Neural cell (in vitro differentiated cells): Measurements from ENCODE around the gene FSIP1. TPM values are rescaled to one million over a fixed set of nuclear protein-coding genes. Genes with fewer than 3 reads are reported as not detected.

Source experiments
- H2AFZ ChIP-seq: fragments of 200-600, 300-800 bp; sonication (generic), shearing (Covaris generic); 2 replicates; pipeline ENCODE4 v1.6.0; 2014; ENCODE audit warnings: low read depth, mild to moderate bottlenecking, antibody characterized with exemption, low read length, moderate library complexity
- H3F3A ChIP-seq: fragments of 200-600 bp; shearing (Covaris generic); 2 replicates; pipeline ENCODE4 v1.6.1; 2016; ENCODE audit warnings: mild to moderate bottlenecking, moderate library complexity, mixed read lengths, antibody characterized with exemption, low read length; ENCODE audit not compliant: insufficient read depth, poor library complexity, severe bottlenecking
- H3K27ac ChIP-seq: fragments of 200-600, 300-800 bp; sonication (generic), shearing (Covaris generic); 2 replicates; pipeline ENCODE4 v1.5.1; 2014; ENCODE audit warnings: mild to moderate bottlenecking, low read length, moderate library complexity
- H3K27me3 ChIP-seq: fragments of 300-800, 200-600 bp; sonication (generic), shearing (Covaris generic); 2 replicates; pipeline ENCODE4 v1.6.0; 2014; ENCODE audit warnings: mild to moderate bottlenecking, low read depth, low read length, moderate library complexity; ENCODE audit not compliant: insufficient read depth
- H3K36me3 ChIP-seq: fragments of 300-800, 200-600 bp; sonication (generic), shearing (Covaris generic); 2 replicates; pipeline ENCODE4 v1.5.1; 2014; ENCODE audit warnings: mild to moderate bottlenecking, antibody characterized with exemption, low read length, moderate library complexity; ENCODE audit not compliant: insufficient read depth
- H3K4me2 ChIP-seq: fragments of 300-800, 200-600 bp; sonication (generic), shearing (Covaris generic); 2 replicates; pipeline ENCODE4 v1.6.0; 2014; ENCODE audit warnings: mild to moderate bottlenecking, low read length
- H3K4me3 ChIP-seq: fragments of 300-800, 200-600 bp; sonication (generic), shearing (Covaris generic); 2 replicates; pipeline ENCODE4 v1.5.1; 2014; ENCODE audit warnings: mild to moderate bottlenecking, low read length, moderate library complexity
- H3K79me2 ChIP-seq: fragments of 200-600 bp; shearing (Covaris generic); replicated peaks from 2 replicates; pipeline ENCODE4 v1.6.0; 2014; ENCODE audit warnings: mild to moderate bottlenecking, low read length, moderate library complexity; ENCODE audit not compliant: insufficient read depth
- H3K9ac ChIP-seq: fragments of 300-800, 200-600 bp; sonication (generic), shearing (Covaris generic); 2 replicates; pipeline ENCODE4 v1.6.1; 2016; ENCODE audit warnings: mild to moderate bottlenecking, low read length, mixed read lengths
- H3K9me2 ChIP-seq: fragments of 200-600 bp; shearing (Covaris generic); 2 replicates; pipeline ENCODE4 v1.6.1; 2016; ENCODE audit warnings: mild to moderate bottlenecking, low read length, mixed read lengths; ENCODE audit not compliant: insufficient read depth
- H3K9me3 ChIP-seq: fragments of 200-600, 300-800 bp; sonication (generic), shearing (Covaris generic); 2 replicates; pipeline ENCODE4 v1.6.1; 2016; ENCODE audit warnings: mild to moderate bottlenecking, mixed run types, low read length, moderate library complexity, mixed read lengths
- H4K20me1 ChIP-seq: fragments of 200-600 bp; shearing (Covaris generic); 2 replicates; pipeline ENCODE4 v1.6.1; 2016; ENCODE audit warnings: mild to moderate bottlenecking, mixed run types; ENCODE audit not compliant: insufficient read depth
- CTCF ChIP-seq: fragments of 450-650 bp; IDR thresholded peaks from 2 replicates; pipeline ENCODE4 v1.5.1; 2014; ENCODE audit warnings: antibody characterized with exemption, mild to moderate bottlenecking, moderate library complexity; ENCODE audit not compliant: poor library complexity, severe bottlenecking
- EP300 ChIP-seq: fragments of 450-650 bp; conservative IDR thresholded peaks from 2 replicates; pipeline ENCODE4 v1.6.1; 2014; ENCODE audit warnings: antibody characterized with exemption, mild to moderate bottlenecking, moderate library complexity; ENCODE audit not compliant: poor library complexity, severe bottlenecking
- EZH2 ChIP-seq: fragments of 200-600, 300-800 bp; shearing (Covaris generic), sonication (generic); IDR thresholded peaks from 2 replicates; pipeline ENCODE4 v1.6.1; 2014; ENCODE audit warnings: antibody characterized with exemption, low read length, borderline replicate concordance, mild to moderate bottlenecking; ENCODE audit not compliant: insufficient read depth, poor library complexity, severe bottlenecking
- MXI1 ChIP-seq: fragments of 450-650 bp; conservative IDR thresholded peaks from 2 replicates; pipeline ENCODE4 v1.6.1; 2014; ENCODE audit warnings: antibody characterized with exemption, mild to moderate bottlenecking; ENCODE audit not compliant: poor library complexity, severe bottlenecking
- POLR2AphosphoS5 ChIP-seq: IDR thresholded peaks from 2 replicates; pipeline ENCODE4 v1.6.1; 2012
- RAD21 ChIP-seq: fragments of 450-650 bp; conservative IDR thresholded peaks from 2 replicates; pipeline ENCODE4 v1.6.1; 2014; ENCODE audit warnings: antibody characterized with exemption, mild to moderate bottlenecking, moderate library complexity
- REST ChIP-seq: IDR thresholded peaks from 2 replicates; pipeline ENCODE4 v1.6.1; 2012; ENCODE audit warnings: borderline replicate concordance
- SMC3 ChIP-seq: fragments of 450-650 bp; conservative IDR thresholded peaks from 2 replicates; pipeline ENCODE4 v1.6.1; 2014; ENCODE audit warnings: antibody characterized with exemption, mild to moderate bottlenecking, moderate library complexity; ENCODE audit not compliant: poor library complexity
- TAF1 ChIP-seq: IDR thresholded peaks from 2 replicates; pipeline ENCODE4 v1.6.1; 2012; ENCODE audit warnings: low read depth
- polyA plus RNA-seq: library from polyadenylated mRNA; depleted of rRNA; stranded (reverse); fragments of >200 nt; gene quantifications from 2 replicates; pipeline ENCODE4 v1.2.3, GENCODE V29; 2014

The FSIP1 gene
- polyA plus RNA-seq, 1 donor from 2014 or later = 3.8 TPM

GRCh38 chr15:39556461-39556860 is 226.2 kb downstream of the FSIP1 start:
- Histone ChIP-seq H4K20me1 (no peaks in the 10 kb centered on the region), H3K9me3 (no peaks in the 10 kb centered on the region), H2AFZ (no peak overlapping the region), H3K9ac (no peak overlapping the region), H3K4me3 (no peak overlapping the region), H3K9me2 (no peaks in the 10 kb centered on the region), H3K27ac (no peak overlapping the region), H3K4me2 (no peak overlapping the region), H3K27me3 (no peaks in the 10 kb centered on the region), H3F3A (no peaks in the 10 kb centered on the region), H3K36me3 (no peaks in the 10 kb centered on the region), H3K79me2 (no peaks in the 10 kb centered on the region)
- no peak for TF ChIP-seq EZH2
- no peak for TF ChIP-seq EP300
- TF ChIP-seq RAD21 = no peak
- no peak for TF ChIP-seq SMC3
- no peak for TF ChIP-seq TAF1
- TF ChIP-seq REST = no peak
- no peak for TF ChIP-seq MXI1
- TF ChIP-seq POLR2AphosphoS5 = no peak
- TF ChIP-seq CTCF = no peak

GRCh38 chr15:39555885-39556284 is 226.8 kb downstream of the FSIP1 start:
- Histone ChIP-seq H3K9me3 (no peaks in the 10 kb centered on the region), H3K4me3 (no peak overlapping the region), H2AFZ (no peak overlapping the region), H4K20me1 (no peaks in the 10 kb centered on the region), H3K9me2 (no peaks in the 10 kb centered on the region), H3K36me3 (no peaks in the 10 kb centered on the region), H3K4me2 (no peak overlapping the region), H3K27ac (no peak overlapping the region), H3K79me2 (no peaks in the 10 kb centered on the region), H3F3A (no peaks in the 10 kb centered on the region), H3K27me3 (no peaks in the 10 kb centered on the region), H3K9ac (no peak overlapping the region)
- TF ChIP-seq SMC3 = no peak
- TF ChIP-seq REST = no peak
- TF ChIP-seq EZH2 = no peak
- TF ChIP-seq POLR2AphosphoS5 = no peak
- TF ChIP-seq EP300 = no peak
- TF ChIP-seq CTCF = no peak
- no peak for TF ChIP-seq RAD21
- no peak for TF ChIP-seq MXI1
- TF ChIP-seq TAF1 = no peak
